ENCODE data around the gene PPP6R3. TPM values are rescaled to one million over a fixed set of nuclear protein-coding genes. Genes with fewer than 3 reads are reported as not detected.
"Not testable (repeated sequence)": the region's sequence is repeated elsewhere in the genome, so short reads cannot be mapped to it uniquely, and the experiment has no call there.

The PPP6R3 gene
- total RNA-seq, 1 donor = 232 TPM

- no peak overlapping the region for H3K4me3 ChIP-seq (ENCODE audit: low read length)
- H3K4me1 ChIP-seq (ENCODE audit: insufficient read depth, low read length) = no peaks in the 10 kb centered on the region
- no peaks in the 10 kb centered on the region for H3K9me3 ChIP-seq (ENCODE audit: low read depth, low read length)
- no peaks in the 10 kb centered on the region for H3K27me3 ChIP-seq (ENCODE audit: insufficient read depth, low read length)
Observed at GRCh38 chr11:68430384-68430783, 30.2 kb upstream of the PPP6R3 start.

GRCh38 chr11:68430801-68431200 is 29.8 kb upstream of the PPP6R3 start:
- H3K4me3 ChIP-seq (ENCODE audit: low read length) = no peak overlapping the region
- H3K9me3 ChIP-seq (ENCODE audit: low read depth, low read length) = no peaks in the 10 kb centered on the region
- H3K4me1 ChIP-seq (ENCODE audit: insufficient read depth, low read length) = no peaks in the 10 kb centered on the region
- H3K27me3 ChIP-seq (ENCODE audit: insufficient read depth, low read length) = no peaks in the 10 kb centered on the region

- H3K9me3 ChIP-seq (ENCODE audit: low read depth, low read length) = no peaks in the 10 kb centered on the region
- no peaks in the 10 kb centered on the region for H3K27me3 ChIP-seq (ENCODE audit: insufficient read depth, low read length)
- no peak overlapping the region for H3K4me3 ChIP-seq (ENCODE audit: low read length)
- peaks cover under 1% of the 10 kb centered on the region for H3K4me1 ChIP-seq (ENCODE audit: insufficient read depth, low read length)
Observed at GRCh38 chr11:68431984-68432645, 28.4 kb upstream of the PPP6R3 start.

- Histone ChIP-seq H3K27me3 (ENCODE audit: insufficient read depth, low read length) (no peaks in the 10 kb centered on the region), H3K4me3 (ENCODE audit: low read length) (no peak overlapping the region), H3K9me3 (ENCODE audit: low read depth, low read length) (no peaks in the 10 kb centered on the region), H3K4me1 (ENCODE audit: insufficient read depth, low read length) (peaks cover 6% of the 10 kb centered on the region)
Observed at GRCh38 chr11:68432874-68433273, 27.7 kb upstream of the PPP6R3 start.

- peaks cover 6% of the 10 kb centered on the region for H3K4me1 ChIP-seq (ENCODE audit: insufficient read depth, low read length)
- H3K4me3 ChIP-seq (ENCODE audit: low read length) = no peak overlapping the region
- H3K27me3 ChIP-seq (ENCODE audit: insufficient read depth, low read length) = no peaks in the 10 kb centered on the region
- no peaks in the 10 kb centered on the region for H3K9me3 ChIP-seq (ENCODE audit: low read depth, low read length)
Observed at GRCh38 chr11:68433541-68433940, 27.0 kb upstream of the PPP6R3 start.

- H3K9me3 ChIP-seq (ENCODE audit: low read depth, low read length); H3K4me1 ChIP-seq (ENCODE audit: insufficient read depth, low read length); H3K27me3 ChIP-seq (ENCODE audit: insufficient read depth, low read length); H3K4me3 ChIP-seq (ENCODE audit: low read length): not testable (repeated sequence)
Observed at GRCh38 chr11:68434159-68434558, 26.4 kb upstream of the PPP6R3 start.

- H3K9me3 ChIP-seq (ENCODE audit: low read depth, low read length) = no peaks in the 10 kb centered on the region
- H3K4me1 ChIP-seq (ENCODE audit: insufficient read depth, low read length) = peaks cover 6% of the 10 kb centered on the region
- H3K4me3 ChIP-seq (ENCODE audit: low read length) = no peak overlapping the region
- H3K27me3 ChIP-seq (ENCODE audit: insufficient read depth, low read length) = no peaks in the 10 kb centered on the region
Observed at GRCh38 chr11:68436162-68436888, 24.2 kb upstream of the PPP6R3 start.

- no peaks in the 10 kb centered on the region for H3K9me3 ChIP-seq (ENCODE audit: low read depth, low read length)
- no peak overlapping the region for H3K4me3 ChIP-seq (ENCODE audit: low read length)
- peaks cover 6% of the 10 kb centered on the region for H3K4me1 ChIP-seq (ENCODE audit: insufficient read depth, low read length)
- no peaks in the 10 kb centered on the region for H3K27me3 ChIP-seq (ENCODE audit: insufficient read depth, low read length)
Observed at GRCh38 chr11:68436985-68437926, 23.3 kb upstream of the PPP6R3 start.

- H3K9me3 ChIP-seq (ENCODE audit: low read depth, low read length) = no peaks in the 10 kb centered on the region
- H3K27me3 ChIP-seq (ENCODE audit: insufficient read depth, low read length) = no peaks in the 10 kb centered on the region
- no peak overlapping the region for H3K4me3 ChIP-seq (ENCODE audit: low read length)
- peaks cover 6% of the 10 kb centered on the region for H3K4me1 ChIP-seq (ENCODE audit: insufficient read depth, low read length)
Observed at GRCh38 chr11:68437927-68438657, 22.5 kb upstream of the PPP6R3 start.

- H3K4me1 ChIP-seq (ENCODE audit: insufficient read depth, low read length) = peaks cover 6% of the 10 kb centered on the region
- no peaks in the 10 kb centered on the region for H3K9me3 ChIP-seq (ENCODE audit: low read depth, low read length)
- no peak overlapping the region for H3K4me3 ChIP-seq (ENCODE audit: low read length)
- H3K27me3 ChIP-seq (ENCODE audit: insufficient read depth, low read length) = no peaks in the 10 kb centered on the region
Observed at GRCh38 chr11:68438658-68439259, 21.8 kb upstream of the PPP6R3 start.

GRCh38 chr11:68439355-68440065 is 21.0 kb upstream of the PPP6R3 start:
- Histone ChIP-seq H3K4me1 (ENCODE audit: insufficient read depth, low read length) (peaks cover 6% of the 10 kb centered on the region), H3K9me3 (ENCODE audit: low read depth, low read length) (no peaks in the 10 kb centered on the region), H3K27me3 (ENCODE audit: insufficient read depth, low read length) (no peaks in the 10 kb centered on the region), H3K4me3 (ENCODE audit: low read length) (no peak overlapping the region)

- peaks cover 6% of the 10 kb centered on the region for H3K4me1 ChIP-seq (ENCODE audit: insufficient read depth, low read length)
- no peaks in the 10 kb centered on the region for H3K27me3 ChIP-seq (ENCODE audit: insufficient read depth, low read length)
- no peaks in the 10 kb centered on the region for H3K9me3 ChIP-seq (ENCODE audit: low read depth, low read length)
- H3K4me3 ChIP-seq (ENCODE audit: low read length) = no peak overlapping the region
Observed at GRCh38 chr11:68440224-68440623, 20.3 kb upstream of the PPP6R3 start.

- Histone ChIP-seq H3K9me3 (ENCODE audit: low read depth, low read length) (no peaks in the 10 kb centered on the region), H3K4me1 (ENCODE audit: insufficient read depth, low read length) (peaks cover 6% of the 10 kb centered on the region), H3K4me3 (ENCODE audit: low read length) (no peak overlapping the region), H3K27me3 (ENCODE audit: insufficient read depth, low read length) (no peaks in the 10 kb centered on the region)
Observed at GRCh38 chr11:68441466-68442230, 18.9 kb upstream of the PPP6R3 start.
